BLaER1 (cell line): Measurements from ENCODE around the gene AXIN2.
A peak's percentile ranks its signal among the peaks of the same experiment; 100 is the strongest.

ENCODE experiments used
- H3K27ac ChIP-seq: shearing (Covaris generic); formaldehyde crosslinking; 2 replicates; pipeline ENCODE4 v1.8.1; 2022
- H3K27me3 ChIP-seq: shearing (Covaris generic); formaldehyde crosslinking; 2 replicates; pipeline ENCODE4 v1.8.1; 2022
- H3K36me3 ChIP-seq: shearing (Covaris generic); formaldehyde crosslinking; 2 replicates; pipeline ENCODE4 v1.8.1; 2022
- H3K4me1 ChIP-seq: shearing (Covaris generic); formaldehyde crosslinking; 2 replicates; pipeline ENCODE4 v1.8.1; 2022
- H3K4me2 ChIP-seq: shearing (Covaris generic); formaldehyde crosslinking; 2 replicates; pipeline ENCODE4 v1.8.1; 2022
- H3K4me3 ChIP-seq: shearing (Covaris generic); formaldehyde crosslinking; 2 replicates; pipeline ENCODE4 v1.8.1; 2022
- H3K9ac ChIP-seq: shearing (Covaris generic); formaldehyde crosslinking; 2 replicates; pipeline ENCODE4 v1.8.1; 2022
- H3K9me3 ChIP-seq: shearing (Covaris generic); formaldehyde crosslinking; 2 replicates; pipeline ENCODE4 v1.8.1; 2022
- H4K20me1 ChIP-seq: shearing (Covaris generic); formaldehyde crosslinking; 2 replicates; pipeline ENCODE4 v1.8.1; 2022
- Cebpa-rat ChIP-seq: shearing (Covaris generic); IDR thresholded peaks from 2 replicates; pipeline ENCODE4 v1.8.1; 2022

AXIN2 gene

DNA sequence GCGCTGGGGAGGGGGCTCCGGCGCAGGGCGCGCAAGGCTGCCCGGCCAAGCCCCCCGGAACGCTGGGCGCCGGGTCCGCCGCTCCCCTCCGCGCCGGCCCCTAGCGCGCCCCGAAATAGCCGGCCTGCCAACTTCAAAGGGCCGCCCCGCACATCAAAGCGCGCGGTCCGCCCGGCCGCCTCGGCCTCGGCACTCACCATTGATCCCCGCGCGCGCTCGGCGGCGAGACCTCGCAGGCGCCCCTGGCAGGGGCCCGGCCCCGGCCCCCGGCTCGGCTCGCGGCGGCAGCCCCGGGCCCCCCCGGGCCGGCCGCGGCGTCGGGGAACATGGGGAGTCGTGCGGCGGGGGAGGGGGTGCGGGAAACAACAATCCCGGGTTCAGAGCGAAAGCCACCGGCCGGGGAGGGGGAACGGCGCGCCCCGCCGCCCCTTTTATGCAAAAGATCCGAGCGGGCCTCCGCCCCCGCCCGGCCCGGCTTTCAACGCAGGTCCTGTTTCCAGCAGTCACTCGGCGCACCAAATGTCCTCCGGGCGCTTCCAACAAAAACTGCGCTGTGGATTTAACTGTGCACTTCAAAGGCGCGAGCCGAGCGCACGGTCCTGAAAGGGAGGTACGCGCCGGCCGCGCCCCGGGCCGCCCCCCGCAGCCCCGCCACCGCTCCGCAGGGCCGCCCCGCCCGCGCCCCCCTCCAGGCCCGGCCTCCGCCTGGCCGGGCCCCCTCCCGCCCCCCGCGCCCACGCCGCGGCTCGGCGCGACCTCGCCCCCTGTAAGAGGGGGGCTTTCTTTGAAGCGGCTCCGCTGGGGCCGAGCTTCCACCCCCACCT, 608 bp downstream of the AXIN2 start:
- TF ChIP-seq Cebpa-rat = no peak
- Histone ChIP-seq H4K20me1 (no peaks in the 10 kb centered on the region; the same call in 1 of the 2 replicates), H3K27me3 (peaks cover 27% of the 10 kb centered on the region), H3K4me3 (peak overlapping the region; percentile 94), H3K27ac (peak overlapping the region; percentile 94), H3K4me1 (peaks cover 39% of the 10 kb centered on the region), H3K4me2 (no peak overlapping the region; the same call in none of the 2 replicates), H3K9me3 (no peaks in the 10 kb centered on the region), H3K9ac (peak overlapping the region; percentile 88), H3K36me3 (no peaks in the 10 kb centered on the region)

DNA sequence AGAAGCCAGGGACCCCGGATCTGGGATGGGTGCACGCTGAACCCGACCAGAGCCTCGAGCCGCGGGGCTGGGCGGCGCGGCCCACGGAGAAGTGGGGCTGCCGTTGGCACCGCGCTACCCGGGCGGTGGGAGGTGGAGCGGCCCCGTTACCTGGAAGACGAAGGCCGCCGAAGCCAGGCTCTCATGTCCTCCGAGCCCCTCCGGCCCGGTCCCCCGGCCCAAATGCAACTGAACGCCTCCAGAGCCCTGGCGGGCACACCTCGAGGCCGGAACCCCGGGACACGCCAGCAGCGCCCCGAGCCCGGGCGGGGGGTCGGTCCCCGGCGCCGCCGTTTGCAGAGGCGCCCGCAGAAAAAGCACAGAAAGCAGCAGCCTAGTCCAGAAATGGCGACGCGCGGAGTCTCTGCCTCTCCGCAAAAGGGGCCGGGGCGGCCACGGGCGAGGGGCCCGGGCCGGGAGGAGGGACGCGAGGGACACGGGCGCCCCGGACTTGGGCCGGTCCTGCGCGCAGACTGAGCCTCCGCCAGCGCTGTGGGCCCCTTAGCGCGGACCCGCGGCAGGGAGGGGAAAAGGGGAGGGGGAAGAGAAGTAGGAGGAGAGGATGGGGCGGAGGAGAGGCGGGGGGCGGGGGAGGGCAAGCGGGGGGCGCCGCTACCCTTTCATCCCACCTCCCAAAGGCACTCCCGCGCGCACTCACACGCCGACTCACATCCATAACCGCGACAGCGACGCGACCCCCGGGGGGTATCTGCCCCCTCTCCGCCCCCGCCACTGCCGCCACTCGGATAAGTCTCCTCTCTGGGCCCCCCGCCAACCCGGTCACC, 1.4 kb downstream of the AXIN2 start:
- Histone ChIP-seq H3K36me3 (no peaks in the 10 kb centered on the region), H3K27ac (peak overlapping the region; percentile 94), H3K9me3 (no peaks in the 10 kb centered on the region), H3K9ac (peak overlapping the region; percentile 88), H3K4me3 (peak overlapping the region; percentile 94), H3K4me1 (peaks cover 33% of the 10 kb centered on the region), H3K27me3 (peaks cover 27% of the 10 kb centered on the region), H3K4me2 (no peak overlapping the region; the same call in none of the 2 replicates), H4K20me1 (no peaks in the 10 kb centered on the region; the same call in 1 of the 2 replicates)
- TF ChIP-seq Cebpa-rat = no peak

DNA sequence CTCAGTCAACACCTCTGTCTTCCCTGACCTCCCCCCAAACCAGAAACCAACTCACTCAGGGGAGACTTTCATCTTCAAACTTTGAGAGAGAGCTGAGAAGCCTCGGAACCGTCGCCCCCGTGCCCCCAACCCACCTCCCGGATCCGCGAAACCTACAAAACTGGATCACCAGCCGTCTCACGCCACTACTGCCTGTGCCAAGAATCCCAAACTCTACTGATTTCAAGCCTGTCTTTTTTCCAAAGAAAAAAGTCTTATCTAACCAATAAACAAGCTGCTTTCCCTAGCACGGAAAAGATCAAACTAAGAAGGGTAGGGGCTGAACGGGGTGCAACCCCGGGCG, 2.0 kb downstream of the AXIN2 start:
- TF ChIP-seq Cebpa-rat = no peak
- Histone ChIP-seq H3K9me3 (no peaks in the 10 kb centered on the region), H4K20me1 (no peaks in the 10 kb centered on the region; the same call in 1 of the 2 replicates), H3K27ac (peak overlapping the region; percentile 67; the same call in 1 of the 2 replicates), H3K4me3 (peak overlapping the region; percentile 94), H3K4me1 (peaks cover 27% of the 10 kb centered on the region), H3K4me2 (no peak overlapping the region; the same call in none of the 2 replicates), H3K36me3 (no peaks in the 10 kb centered on the region), H3K27me3 (peaks cover 27% of the 10 kb centered on the region), H3K9ac (peak overlapping the region; percentile 82)

DNA sequence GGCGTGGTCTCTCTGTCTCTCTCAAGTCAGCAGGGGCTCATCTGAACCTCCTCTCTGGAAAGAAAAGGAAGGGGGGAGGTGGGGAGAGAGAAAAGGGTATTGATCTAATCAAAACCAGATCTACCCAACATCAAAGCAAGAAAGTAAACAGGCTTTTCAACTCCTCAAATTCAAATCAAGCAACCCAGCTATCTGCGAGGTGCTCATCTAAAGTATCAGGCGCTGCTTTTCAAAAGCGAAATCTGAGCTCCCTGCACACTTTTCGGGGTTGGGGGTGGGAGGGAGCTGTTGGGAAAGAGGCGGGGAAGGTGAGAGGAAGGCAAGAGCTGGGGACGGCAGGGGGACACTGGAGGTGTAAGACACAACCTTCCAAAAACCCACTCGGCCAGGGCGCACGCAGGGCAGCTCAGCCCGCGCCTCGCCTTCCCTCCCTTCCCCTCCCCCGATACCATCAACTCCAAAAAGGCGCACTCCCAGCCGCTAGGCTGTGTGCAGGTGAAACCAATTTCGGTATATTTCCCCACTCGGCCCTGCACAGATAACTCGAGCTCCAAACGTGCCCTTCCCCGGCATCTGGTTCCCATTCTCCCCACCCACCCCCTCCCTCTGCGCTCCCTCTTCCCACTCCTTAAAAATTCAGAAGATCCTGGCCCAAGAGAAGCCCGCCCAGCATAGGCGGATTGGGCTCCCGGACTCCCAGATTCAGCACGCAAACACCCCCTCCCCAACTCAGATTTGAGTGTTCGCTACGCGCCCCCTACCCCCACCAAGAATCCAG, 2.6 kb downstream of the AXIN2 start:
- H3K4me2 ChIP-seq = no peak overlapping the region; the same call in none of the 2 replicates
- no peak overlapping the region for H3K27ac ChIP-seq
- H3K9ac ChIP-seq = peak overlapping the region; percentile 82

DNA sequence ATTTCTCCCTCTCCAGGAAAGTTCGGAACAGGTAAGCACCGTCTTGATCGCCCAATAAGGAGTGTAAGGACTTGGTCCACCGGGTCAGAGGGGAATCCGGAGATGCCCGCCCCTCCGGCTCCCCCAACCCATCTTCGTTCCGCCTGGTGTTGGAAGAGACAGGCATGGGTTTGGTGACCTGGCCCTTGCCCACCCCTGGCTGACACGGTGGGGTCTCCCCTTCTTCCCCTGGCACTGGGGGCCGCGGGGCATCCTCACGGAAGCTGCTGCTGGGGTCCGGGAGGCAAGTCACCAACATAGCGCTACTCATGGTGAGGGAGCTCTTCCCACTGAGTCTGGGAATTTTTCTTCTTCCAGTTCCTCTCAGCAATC, 3.2 kb downstream of the AXIN2 start:
- Histone ChIP-seq H3K9ac (no peak overlapping the region), H3K27ac (no peak overlapping the region), H3K27me3 (peaks cover 27% of the 10 kb centered on the region), H4K20me1 (no peaks in the 10 kb centered on the region; the same call in 1 of the 2 replicates), H3K4me1 (peaks cover 16% of the 10 kb centered on the region), H3K9me3 (no peaks in the 10 kb centered on the region), H3K36me3 (no peaks in the 10 kb centered on the region), H3K4me2 (no peak overlapping the region; the same call in none of the 2 replicates), H3K4me3 (no peak overlapping the region)
- no peak for TF ChIP-seq Cebpa-rat

More for the DNA sequence above, 2.6 kb downstream of the AXIN2 start:
- Histone ChIP-seq H3K9me3 (no peaks in the 10 kb centered on the region), H3K4me3 (peak overlapping the region; percentile 94), H3K36me3 (no peaks in the 10 kb centered on the region), H3K27me3 (peaks cover 27% of the 10 kb centered on the region), H4K20me1 (no peaks in the 10 kb centered on the region; the same call in 1 of the 2 replicates), H3K4me1 (peaks cover 22% of the 10 kb centered on the region)
- no peak for TF ChIP-seq Cebpa-rat

DNA sequence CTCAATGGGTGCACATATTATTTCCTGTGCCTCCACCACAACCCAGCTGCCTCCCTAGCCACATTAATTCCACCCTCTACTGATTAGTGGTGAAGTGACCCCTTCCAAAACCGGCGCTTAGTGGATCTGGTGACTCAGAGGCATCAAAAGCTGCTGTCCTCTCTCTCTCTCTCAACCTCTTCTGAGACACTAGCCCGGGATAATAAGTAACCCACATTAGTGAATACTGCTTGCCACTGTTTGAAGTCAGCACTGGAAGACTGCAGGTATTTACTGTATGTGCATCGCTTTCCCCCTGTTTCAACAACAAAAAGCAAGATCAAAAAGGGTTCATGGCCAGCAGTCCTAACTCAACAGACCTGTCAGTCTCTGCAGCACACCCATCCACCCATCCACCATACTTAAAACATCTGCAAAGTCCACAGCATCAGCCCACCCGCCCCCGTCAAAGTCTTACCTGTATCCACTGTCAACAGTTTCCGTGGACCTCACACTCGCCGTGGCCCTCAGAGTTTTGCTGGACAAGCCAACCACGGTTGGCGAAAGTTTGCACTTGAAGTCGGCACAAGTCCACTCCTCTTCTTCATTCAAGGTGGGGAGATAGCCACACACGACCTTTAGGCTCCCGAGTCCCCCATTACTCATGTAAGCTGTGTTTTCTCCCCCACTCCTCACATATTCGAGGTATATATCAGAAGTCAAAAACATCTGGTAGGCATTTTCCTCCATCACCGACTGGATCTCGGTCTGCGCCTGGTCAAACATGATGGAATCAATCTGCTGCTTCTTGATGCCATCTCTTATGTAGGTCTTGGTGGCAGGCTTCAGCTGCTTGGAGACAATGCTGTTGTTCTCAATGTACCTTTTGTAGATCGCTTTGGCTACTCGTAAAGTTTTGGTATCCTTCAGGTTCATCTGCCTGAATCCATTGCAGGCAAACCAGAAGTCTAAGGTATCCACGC, 3.8 kb downstream of the AXIN2 start:
- Histone ChIP-seq H3K4me2 (no peak overlapping the region; the same call in none of the 2 replicates), H3K36me3 (0 out of 2 replicates have a peak, but pooled peaks cover 4% of the 10 kb centered on the region), H4K20me1 (no peaks in the 10 kb centered on the region; the same call in 1 of the 2 replicates), H3K9me3 (no peaks in the 10 kb centered on the region), H3K4me3 (no peak overlapping the region), H3K4me1 (peaks cover 9% of the 10 kb centered on the region), H3K27ac (no peak overlapping the region), H3K9ac (no peak overlapping the region), H3K27me3 (peaks cover 27% of the 10 kb centered on the region)
- TF ChIP-seq Cebpa-rat = no peak

DNA sequence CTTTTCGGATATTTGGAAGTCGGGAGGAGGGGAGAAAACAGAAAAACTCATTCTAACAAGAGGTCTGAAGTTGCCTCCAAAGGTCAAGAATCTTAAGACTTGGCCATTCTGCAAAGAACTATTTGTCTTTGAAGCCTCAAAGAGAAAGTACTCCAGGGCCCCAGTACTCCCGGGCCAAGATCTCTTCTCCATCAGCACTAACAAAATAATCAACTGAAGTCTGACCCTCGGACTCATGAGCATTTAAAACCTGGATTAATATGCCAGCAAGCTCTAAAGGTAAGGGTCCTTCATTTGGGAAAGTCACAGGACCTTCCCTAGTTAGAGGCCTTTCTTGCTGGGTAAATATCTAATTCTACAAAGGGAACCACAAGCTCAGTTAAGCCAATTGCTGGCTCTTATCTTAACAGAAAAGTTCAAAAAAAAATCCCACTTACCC, 4.5 kb downstream of the AXIN2 start:
- Histone ChIP-seq H4K20me1 (no peaks in the 10 kb centered on the region; the same call in 1 of the 2 replicates), H3K4me2 (no peak overlapping the region; the same call in 1 of the 2 replicates), H3K9me3 (no peaks in the 10 kb centered on the region), H3K4me3 (no peak overlapping the region), H3K27ac (no peak overlapping the region), H3K36me3 (peaks cover 11% of the 10 kb centered on the region; the same call in 1 of the 2 replicates), H3K4me1 (peaks cover 2% of the 10 kb centered on the region), H3K9ac (no peak overlapping the region), H3K27me3 (peaks cover 27% of the 10 kb centered on the region)
- no peak for TF ChIP-seq Cebpa-rat
